ENCODE results near the gene ATAD3B. TPM values are rescaled to one million over a fixed set of nuclear protein-coding genes. Genes with fewer than 3 reads are reported as not detected.

ATAD3B gene
- polyA plus RNA-seq, 2 of the 4 experiments (the other 2 are of a cell fraction): 0.21 to 0.99 TPM

GRCh38 chr1:1425426-1425752 is 46.2 kb upstream of the ATAD3B start:
- no peak overlapping the region for H3K27ac ChIP-seq
- H3K4me2 ChIP-seq: no peak overlapping the region
- peaks cover 12% of the 10 kb centered on the region; the same call in 2 of the 3 replicates for H3K4me1 ChIP-seq
- ChIA-PET POLR2A (no interaction called here), CTCF (interaction anchor here (1.0 to 2.3 kb wide), 2 partner anchors 15 to 98 kb away, joined by 3 to 13 read pairs; no protein-coding TSS in a partner anchor)
- DNase-seq (ENCODE audit: low read depth in 1 of 2, low spot score in 1 of 2) (no peak), ATAC-seq (no peak; a peak in 1 of 6 replicates), FAIRE-seq (no peak)
- no peak overlapping the region for H3K4me3 ChIP-seq
- TF ChIP-seq, protein P1, sequence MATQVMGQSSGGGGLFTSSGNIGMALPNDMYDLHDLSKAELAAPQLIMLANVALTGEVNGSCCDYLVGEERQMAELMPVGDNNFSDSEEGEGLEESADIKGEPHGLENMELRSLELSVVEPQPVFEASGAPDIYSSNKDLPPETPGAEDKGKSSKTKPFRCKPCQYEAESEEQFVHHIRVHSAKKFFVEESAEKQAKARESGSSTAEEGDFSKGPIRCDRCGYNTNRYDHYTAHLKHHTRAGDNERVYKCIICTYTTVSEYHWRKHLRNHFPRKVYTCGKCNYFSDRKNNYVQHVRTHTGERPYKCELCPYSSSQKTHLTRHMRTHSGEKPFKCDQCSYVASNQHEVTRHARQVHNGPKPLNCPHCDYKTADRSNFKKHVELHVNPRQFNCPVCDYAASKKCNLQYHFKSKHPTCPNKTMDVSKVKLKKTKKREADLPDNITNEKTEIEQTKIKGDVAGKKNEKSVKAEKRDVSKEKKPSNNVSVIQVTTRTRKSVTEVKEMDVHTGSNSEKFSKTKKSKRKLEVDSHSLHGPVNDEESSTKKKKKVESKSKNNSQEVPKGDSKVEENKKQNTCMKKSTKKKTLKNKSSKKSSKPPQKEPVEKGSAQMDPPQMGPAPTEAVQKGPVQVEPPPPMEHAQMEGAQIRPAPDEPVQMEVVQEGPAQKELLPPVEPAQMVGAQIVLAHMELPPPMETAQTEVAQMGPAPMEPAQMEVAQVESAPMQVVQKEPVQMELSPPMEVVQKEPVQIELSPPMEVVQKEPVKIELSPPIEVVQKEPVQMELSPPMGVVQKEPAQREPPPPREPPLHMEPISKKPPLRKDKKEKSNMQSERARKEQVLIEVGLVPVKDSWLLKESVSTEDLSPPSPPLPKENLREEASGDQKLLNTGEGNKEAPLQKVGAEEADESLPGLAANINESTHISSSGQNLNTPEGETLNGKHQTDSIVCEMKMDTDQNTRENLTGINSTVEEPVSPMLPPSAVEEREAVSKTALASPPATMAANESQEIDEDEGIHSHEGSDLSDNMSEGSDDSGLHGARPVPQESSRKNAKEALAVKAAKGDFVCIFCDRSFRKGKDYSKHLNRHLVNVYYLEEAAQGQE (IDR thresholded peaks at IDR 0.05): no peak
- TF ChIP-seq, protein P2, sequence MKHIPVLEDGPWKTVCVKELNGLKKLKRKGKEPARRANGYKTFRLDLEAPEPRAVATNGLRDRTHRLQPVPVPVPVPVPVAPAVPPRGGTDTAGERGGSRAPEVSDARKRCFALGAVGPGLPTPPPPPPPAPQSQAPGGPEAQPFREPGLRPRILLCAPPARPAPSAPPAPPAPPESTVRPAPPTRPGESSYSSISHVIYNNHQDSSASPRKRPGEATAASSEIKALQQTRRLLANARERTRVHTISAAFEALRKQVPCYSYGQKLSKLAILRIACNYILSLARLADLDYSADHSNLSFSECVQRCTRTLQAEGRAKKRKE (CRISPR knock-in tag; IDR thresholded peaks at IDR 0.05; ENCODE audit: low read depth): no peak
- TF ChIP-seq PBX3 (IDR thresholded peaks at IDR 0.05): no peak
- no peak for TF ChIP-seq USF2 (IDR thresholded peaks at IDR 0.05)
- TF ChIP-seq RAD21 (conservative IDR thresholded peaks at IDR 0.05 in 1 of 2, IDR thresholded peaks at IDR 0.05 in 1 of 2): no peak
- no peak for TF ChIP-seq HOXB13 (CRISPR knock-in tag; IDR thresholded peaks at IDR 0.05; ENCODE audit: low read depth)
- WGBS (ENCODE audit: missing lambda C conversion rate): 91% methylated on average over 8 of the region's 12 CpGs
- no peaks in the 10 kb centered on the region for H3K9me3 ChIP-seq

GRCh38 chr1:1425753-1426495 is 45.6 kb upstream of the ATAD3B start:
- POLR2A ChIA-PET: interaction anchor here (1.1 kb wide), 1 partner anchor 17 kb away, joined by 6 read pairs; no protein-coding TSS in a partner anchor
- TF ChIP-seq NFE2L2 (conservative IDR thresholded peaks at IDR 0.05; ENCODE audit: low read length): no peak
- no peak for TF ChIP-seq HMGXB4 (CRISPR knock-in tag; IDR thresholded peaks at IDR 0.05; ENCODE audit: borderline replicate concordance)
- TF ChIP-seq, protein P3, sequence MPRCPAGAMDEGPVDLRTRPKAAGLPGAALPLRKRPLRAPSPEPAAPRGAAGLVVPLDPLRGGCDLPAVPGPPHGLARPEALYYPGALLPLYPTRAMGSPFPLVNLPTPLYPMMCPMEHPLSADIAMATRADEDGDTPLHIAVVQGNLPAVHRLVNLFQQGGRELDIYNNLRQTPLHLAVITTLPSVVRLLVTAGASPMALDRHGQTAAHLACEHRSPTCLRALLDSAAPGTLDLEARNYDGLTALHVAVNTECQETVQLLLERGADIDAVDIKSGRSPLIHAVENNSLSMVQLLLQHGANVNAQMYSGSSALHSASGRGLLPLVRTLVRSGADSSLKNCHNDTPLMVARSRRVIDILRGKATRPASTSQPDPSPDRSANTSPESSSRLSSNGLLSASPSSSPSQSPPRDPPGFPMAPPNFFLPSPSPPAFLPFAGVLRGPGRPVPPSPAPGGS (IDR thresholded peaks at IDR 0.05): no peak
- TF ChIP-seq ESRRA (IDR thresholded peaks at IDR 0.05; ENCODE audit: borderline replicate concordance, low read length): no peak
- Histone ChIP-seq H3K27ac (0 out of 6 replicates have a peak overlapping the region, but pooled peaks of 1 of the 2 experiments have one; percentile 7), H3K4me2 (no peak overlapping the region), H3K4me1 (peaks cover 17% of the 10 kb centered on the region; the same call in 2 of the 3 replicates), H3K9me3 (no peaks in the 10 kb centered on the region), H3K4me3 (no peak overlapping the region)
- DNase-seq (ENCODE audit: low read depth in 1 of 2, low spot score in 1 of 2): peak in 1 of 2 experiments; percentile 23
- peak in 1 of 2 experiments; percentile 51; a peak in 3 of 6 replicates for ATAC-seq
- FAIRE-seq: no peak
- CTCF ChIA-PET: interaction anchor here (0.8 to 1.0 kb wide), 2 partner anchors 78 to 99 kb away, joined by 3 read pairs; no protein-coding TSS in a partner anchor
- WGBS (ENCODE audit: missing lambda C conversion rate): 65% methylated on average over 4 of the region's 33 CpGs
